Mucosa of rectum (tissue), 2 donors: ENCODE data around the gene HECTD3.

Experiments
- H3K27ac ChIP-seq, 2 donors: one replicate each; pipeline ENCODE4 v1.7.0; 2013; ENCODE audit warnings: inconsistent platforms in 2 of 2, low read depth in 2 of 2, low read length in 2 of 2
- H3K27me3 ChIP-seq, 2 donors: one replicate each; pipeline ENCODE4 v1.7.0; 2013; ENCODE audit warnings: low read length in 2 of 2; ENCODE audit not compliant: control insufficient read depth in 2 of 2, insufficient read depth in 2 of 2
- H3K36me3 ChIP-seq, 2 donors: one replicate each; pipeline ENCODE4 v1.7.0; 2013; ENCODE audit warnings: low read length in 2 of 2; ENCODE audit not compliant: control insufficient read depth in 2 of 2, insufficient read depth in 2 of 2
- H3K4me1 ChIP-seq, 2 donors: one replicate each; pipeline ENCODE4 v1.7.0; 2013; ENCODE audit warnings: low read length in 2 of 2, mild to moderate bottlenecking in 1 of 2; ENCODE audit not compliant: control insufficient read depth in 2 of 2, insufficient read depth in 2 of 2
- H3K4me3 ChIP-seq, 2 donors: one replicate each; pipeline ENCODE4 v1.7.0; 2013; ENCODE audit warnings: low read length in 2 of 2
- H3K9ac ChIP-seq, 2 donors: one replicate each; pipeline ENCODE4 v1.7.0; 2013; ENCODE audit warnings: low read length in 2 of 2, low read depth in 1 of 2, mild to moderate bottlenecking in 1 of 2
- H3K9me3 ChIP-seq, 2 donors: one replicate each; pipeline ENCODE4 v1.7.0; 2013; ENCODE audit warnings: low read length in 2 of 2; ENCODE audit not compliant: control insufficient read depth in 2 of 2
- donor health status: healthy.
- donor health status: Normal muscosa, but diverticular disease.

Gene HECTD3

DNA sequence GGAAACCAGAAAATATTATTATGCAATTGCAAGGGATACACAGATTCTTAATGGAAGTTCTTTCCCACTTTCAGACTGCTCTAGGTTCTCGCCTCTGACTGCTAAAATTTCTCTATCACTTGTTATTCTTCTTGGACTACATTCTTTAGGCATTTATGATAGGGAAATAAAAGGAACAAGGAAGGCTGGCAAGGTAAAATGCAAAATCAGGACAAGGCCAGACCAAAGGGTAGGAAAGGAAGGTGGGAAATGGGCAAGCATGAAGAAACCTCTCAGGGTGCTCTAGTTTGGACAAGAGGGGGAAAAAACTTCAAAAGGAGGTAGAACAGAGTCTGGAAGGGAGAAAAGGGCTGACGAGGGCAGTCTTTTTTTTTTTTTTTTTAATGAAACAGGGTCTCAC, 27.1 kb upstream of the HECTD3 start:
- H3K36me3 ChIP-seq, result peaks cover 10 to 18% of the 10 kb centered on the region in 2 donors
- no peaks in the 10 kb centered on the region for H3K9me3 ChIP-seq
- H3K27ac ChIP-seq, result no peak overlapping the region

GRCh38 chr1:45037456-45037855, 26.3 kb upstream of the HECTD3 start:
- no peaks in the 10 kb centered on the region for H3K27me3 ChIP-seq
- no peak overlapping the region for H3K27ac ChIP-seq
- no peak overlapping the region for H3K9ac ChIP-seq
- H3K36me3 ChIP-seq, result peaks cover 10 to 17% of the 10 kb centered on the region in 2 donors
- no peak overlapping the region for H3K4me3 ChIP-seq
- H3K9me3 ChIP-seq, result no peaks in the 10 kb centered on the region
- peaks cover 0 to 3% of the 10 kb centered on the region in 2 donors for H3K4me1 ChIP-seq

More for the DNA sequence above, 27.1 kb upstream of the HECTD3 start:
- H3K27me3 ChIP-seq, result no peaks in the 10 kb centered on the region
- H3K9ac ChIP-seq, result no peak overlapping the region
- peaks cover 0 to 3% of the 10 kb centered on the region in 2 donors for H3K4me1 ChIP-seq
- H3K4me3 ChIP-seq, result no peak overlapping the region

GRCh38 chr1:45035631-45036301, 24.6 kb upstream of the HECTD3 start:
- no peak overlapping the region for H3K9ac ChIP-seq
- H3K4me3 ChIP-seq, result no peak overlapping the region
- H3K9me3 ChIP-seq, result no peaks in the 10 kb centered on the region
- H3K4me1 ChIP-seq, result peaks cover 0 to 3% of the 10 kb centered on the region in 2 donors
- H3K36me3 ChIP-seq, result peaks cover 10 to 15% of the 10 kb centered on the region in 2 donors
- H3K27ac ChIP-seq, result no peak overlapping the region
- H3K27me3 ChIP-seq, result no peaks in the 10 kb centered on the region

GRCh38 chr1:45033356-45033755, 22.2 kb upstream of the HECTD3 start:
- H3K9ac ChIP-seq, result no peak overlapping the region
- no peaks in the 10 kb centered on the region for H3K9me3 ChIP-seq
- H3K36me3 ChIP-seq, result peaks cover 10 to 15% of the 10 kb centered on the region in 2 donors
- H3K4me1 ChIP-seq, result peaks cover 0 to 2% of the 10 kb centered on the region in 2 donors
- H3K4me3 ChIP-seq, result no peak overlapping the region
- H3K27me3 ChIP-seq, result no peaks in the 10 kb centered on the region
- H3K27ac ChIP-seq, result no peak overlapping the region

- Histone ChIP-seq H3K4me3 (no peak overlapping the region), H3K4me1 (no peaks in the 10 kb centered on the region), H3K27me3 (no peaks in the 10 kb centered on the region), H3K27ac (no peak overlapping the region), H3K36me3 (peaks cover 10 to 15% of the 10 kb centered on the region in 2 donors), H3K9ac (no peak overlapping the region), H3K9me3 (no peaks in the 10 kb centered on the region)
Measured at GRCh38 chr1:45032837-45033236, 21.7 kb upstream of the HECTD3 start.

DNA sequence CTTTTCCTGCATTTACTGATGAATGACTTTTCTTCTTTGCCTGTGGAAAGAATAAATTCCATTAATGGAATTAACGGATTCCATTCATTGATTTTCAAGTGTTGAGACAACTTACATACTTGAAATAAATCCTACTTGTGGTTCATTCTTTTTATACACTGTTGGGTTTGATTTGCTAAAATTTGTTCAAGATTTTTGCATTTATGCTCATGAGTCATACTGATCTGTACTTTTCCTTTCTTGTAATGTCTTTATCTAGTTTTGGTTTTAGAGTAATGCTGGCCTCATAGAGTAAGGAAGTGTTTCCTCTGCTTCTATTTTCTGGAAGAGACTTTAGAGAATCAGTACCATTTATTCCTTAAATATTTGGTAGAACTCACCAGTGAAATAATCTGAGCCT, 15.3 kb upstream of the HECTD3 start:
- Histone ChIP-seq H3K4me3 (no peak overlapping the region), H3K9me3 (no peaks in the 10 kb centered on the region), H3K4me1 (no peaks in the 10 kb centered on the region), H3K27me3 (no peaks in the 10 kb centered on the region), H3K27ac (no peak overlapping the region), H3K36me3 (no peaks in the 10 kb centered on the region), H3K9ac (no peak overlapping the region)

DNA sequence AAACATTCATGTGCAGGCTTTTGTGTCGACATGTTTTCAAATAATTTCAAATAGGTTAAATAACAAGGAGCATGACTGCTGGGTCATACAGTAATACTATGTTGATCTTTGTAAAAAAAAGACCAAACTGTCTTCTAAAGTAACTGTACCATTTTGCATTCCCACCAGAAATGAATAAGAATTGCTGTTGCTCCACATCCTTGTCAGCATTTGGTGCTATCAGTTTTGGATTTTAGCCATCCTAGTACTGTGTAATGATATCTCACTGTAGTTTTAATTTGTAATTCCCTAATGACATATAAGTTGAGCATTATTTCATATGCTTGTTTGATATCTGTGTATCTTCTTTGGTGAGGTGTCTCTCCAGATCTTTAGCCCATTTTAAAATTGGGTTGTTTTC, 12.5 kb upstream of the HECTD3 start:
- H3K9me3 ChIP-seq, result no peaks in the 10 kb centered on the region
- no peaks in the 10 kb centered on the region for H3K4me1 ChIP-seq
- no peaks in the 10 kb centered on the region for H3K36me3 ChIP-seq

DNA sequence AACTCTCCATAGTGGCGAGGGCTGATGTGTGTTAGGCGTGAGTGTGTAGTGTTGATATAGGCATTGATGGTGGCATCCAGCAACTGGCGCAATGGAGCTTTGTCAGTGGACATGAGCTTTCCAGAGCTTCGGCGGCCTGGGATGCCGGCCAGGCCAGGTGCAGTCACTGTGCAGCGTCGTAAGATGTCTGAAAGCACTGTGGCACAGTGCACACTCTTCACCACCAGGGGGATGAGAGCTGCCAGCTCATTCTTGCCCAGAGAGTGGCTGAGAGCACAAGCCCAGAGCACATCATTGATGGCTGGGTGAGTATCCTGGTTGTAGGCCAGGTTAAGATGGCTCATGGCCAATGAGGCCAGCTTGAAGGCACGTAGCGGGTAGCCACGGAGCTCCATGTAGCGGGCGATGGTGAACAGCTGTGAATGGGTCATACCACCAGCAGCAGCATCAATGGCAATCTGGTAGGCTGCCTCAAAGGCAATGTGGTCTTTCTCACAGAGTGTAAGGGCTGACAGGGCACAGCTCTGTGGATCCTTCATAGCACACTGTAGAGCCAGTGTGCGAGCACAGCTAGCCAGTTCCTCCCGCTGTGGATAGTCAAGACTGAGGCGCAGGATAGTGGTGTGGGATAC, 7.6 kb upstream of the HECTD3 start:
- H3K27ac ChIP-seq, result no peak overlapping the region

More for the DNA sequence above, 12.5 kb upstream of the HECTD3 start:
- no peaks in the 10 kb centered on the region for H3K27me3 ChIP-seq
- H3K9ac ChIP-seq, result no peak overlapping the region
- no peak overlapping the region for H3K27ac ChIP-seq
- no peak overlapping the region for H3K4me3 ChIP-seq

DNA sequence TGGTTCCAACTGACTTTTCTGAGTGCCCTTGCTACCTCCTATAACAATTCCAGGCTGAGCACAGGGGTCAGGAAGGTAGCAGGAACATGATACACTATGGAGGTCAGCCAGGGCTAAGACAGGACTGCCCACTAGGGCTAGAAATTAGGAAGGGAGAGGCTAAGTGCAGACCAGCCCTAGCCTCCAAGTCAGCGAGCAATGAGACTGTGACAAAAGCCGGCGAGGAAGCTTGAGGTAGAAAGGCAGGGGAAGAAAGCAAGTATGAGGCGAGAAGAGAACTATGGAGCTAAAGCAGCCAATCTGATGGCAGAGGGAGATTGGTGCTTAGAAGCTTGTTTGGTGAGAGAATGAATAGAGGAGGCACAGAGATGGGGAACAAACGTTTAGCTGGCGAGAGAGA, 5.6 kb upstream of the HECTD3 start:
- no peaks in the 10 kb centered on the region for H3K27me3 ChIP-seq
- peaks cover 12% of the 10 kb centered on the region in 2 donors for H3K4me1 ChIP-seq
- H3K4me3 ChIP-seq, result no peak overlapping the region
- H3K27ac ChIP-seq, result no peak overlapping the region
- H3K9ac ChIP-seq, result no peak overlapping the region
- H3K36me3 ChIP-seq, result peaks cover 0 to 10% of the 10 kb centered on the region in 2 donors
- H3K9me3 ChIP-seq, result no peaks in the 10 kb centered on the region

More for the DNA sequence above, 7.6 kb upstream of the HECTD3 start:
- no peaks in the 10 kb centered on the region for H3K4me1 ChIP-seq
- no peaks in the 10 kb centered on the region for H3K27me3 ChIP-seq
- H3K9ac ChIP-seq, result no peak overlapping the region
- peaks cover 0 to 10% of the 10 kb centered on the region in 2 donors for H3K36me3 ChIP-seq
- H3K4me3 ChIP-seq, result no peak overlapping the region
- no peaks in the 10 kb centered on the region for H3K9me3 ChIP-seq

DNA sequence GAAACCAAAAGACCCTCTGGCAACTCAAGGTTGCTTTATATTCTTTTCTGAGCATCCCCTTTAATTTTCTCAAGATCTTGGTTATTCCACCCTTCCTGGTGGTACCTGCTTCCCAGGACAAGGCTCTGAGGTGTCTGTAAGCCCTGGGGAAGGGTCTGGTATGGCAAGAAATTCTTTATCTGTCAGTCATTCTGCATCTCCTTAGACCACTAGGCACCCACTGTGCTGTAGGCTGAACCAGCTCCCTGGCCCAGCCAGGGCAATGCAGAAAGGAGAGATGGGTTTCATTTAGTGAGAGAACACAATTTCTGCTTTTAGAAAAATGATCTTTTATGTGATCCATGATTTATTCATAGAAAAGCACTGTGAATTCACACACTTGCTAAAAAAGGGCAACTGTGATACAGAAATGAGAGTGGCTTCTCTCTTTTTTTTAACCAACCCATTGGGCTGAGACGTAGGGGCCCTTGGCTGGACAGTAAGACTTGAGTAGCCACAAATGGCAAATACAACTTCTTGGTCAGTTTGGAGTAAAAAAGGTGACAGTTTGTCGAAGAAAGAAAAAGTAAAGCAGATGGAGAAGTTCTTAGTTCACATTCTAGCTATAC, 5.1 kb upstream of the HECTD3 start:
- Histone ChIP-seq H3K4me3 (no peak overlapping the region), H3K9me3 (no peaks in the 10 kb centered on the region), H3K36me3 (peaks cover 0 to 10% of the 10 kb centered on the region in 2 donors), H3K9ac (no peak overlapping the region), H3K27me3 (no peaks in the 10 kb centered on the region), H3K4me1 (peaks cover 17 to 18% of the 10 kb centered on the region in 2 donors), H3K27ac (no peak overlapping the region)
